GM13976 (cell line): ENCODE data around the gene LDLRAD1.
"Not testable (repeated sequence)": the region's sequence is repeated elsewhere in the genome, so short reads cannot be mapped to it uniquely, and the experiment has no call there.

Source experiments
- DNase-seq: peaks from one replicate; pipeline ENCODE4 v3.0.0; 2012; ENCODE audit warnings: low spot score
- in situ Hi-C: fragments of 300-500 bp; cut with MboI; formaldehyde crosslinking; loops from one replicate; pipeline ENCODE4 v1.12.0; 2022; ENCODE audit warnings: low sequenced_read_pairs, mixed read lengths, inconsistent platforms; ENCODE audit not compliant: unreplicated experiment
- TF ChIP-seq, protein P1 (sequence below): IDR thresholded peaks from 2 replicates; pipeline ENCODE4 v1.5.1; 2012; ENCODE audit warnings: borderline replicate concordance, mild to moderate bottlenecking; ENCODE audit not compliant: insufficient read depth; ENCODE audit errors: extremely low read depth, missing control alignments, control extremely low read depth

The LDLRAD1 gene

DNA sequence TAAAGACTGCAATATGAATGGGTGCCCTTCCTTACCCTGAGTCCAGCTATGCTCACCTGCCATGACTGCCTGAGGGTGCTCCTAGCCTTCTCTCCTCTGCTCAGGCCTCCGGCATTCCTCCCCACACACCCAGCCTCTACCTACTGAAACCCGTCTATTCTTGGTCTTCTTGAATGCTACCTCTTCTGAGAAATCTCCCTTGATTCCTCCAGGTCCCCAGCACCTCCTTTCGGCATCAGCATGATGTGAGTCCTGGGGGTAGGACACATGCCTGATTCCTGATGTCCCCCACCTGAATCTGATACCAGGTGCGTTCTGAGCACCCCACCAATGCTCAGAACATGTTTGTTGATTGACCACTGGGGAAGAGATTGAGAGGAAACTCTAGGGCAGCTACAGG is 8.6 kb downstream of the LDLRAD1 start:
- in situ Hi-C loops, result no loop called here
- TF ChIP-seq, protein P1, sequence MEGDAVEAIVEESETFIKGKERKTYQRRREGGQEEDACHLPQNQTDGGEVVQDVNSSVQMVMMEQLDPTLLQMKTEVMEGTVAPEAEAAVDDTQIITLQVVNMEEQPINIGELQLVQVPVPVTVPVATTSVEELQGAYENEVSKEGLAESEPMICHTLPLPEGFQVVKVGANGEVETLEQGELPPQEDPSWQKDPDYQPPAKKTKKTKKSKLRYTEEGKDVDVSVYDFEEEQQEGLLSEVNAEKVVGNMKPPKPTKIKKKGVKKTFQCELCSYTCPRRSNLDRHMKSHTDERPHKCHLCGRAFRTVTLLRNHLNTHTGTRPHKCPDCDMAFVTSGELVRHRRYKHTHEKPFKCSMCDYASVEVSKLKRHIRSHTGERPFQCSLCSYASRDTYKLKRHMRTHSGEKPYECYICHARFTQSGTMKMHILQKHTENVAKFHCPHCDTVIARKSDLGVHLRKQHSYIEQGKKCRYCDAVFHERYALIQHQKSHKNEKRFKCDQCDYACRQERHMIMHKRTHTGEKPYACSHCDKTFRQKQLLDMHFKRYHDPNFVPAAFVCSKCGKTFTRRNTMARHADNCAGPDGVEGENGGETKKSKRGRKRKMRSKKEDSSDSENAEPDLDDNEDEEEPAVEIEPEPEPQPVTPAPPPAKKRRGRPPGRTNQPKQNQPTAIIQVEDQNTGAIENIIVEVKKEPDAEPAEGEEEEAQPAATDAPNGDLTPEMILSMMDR, result no peak
- no peak for DNase-seq

DNA sequence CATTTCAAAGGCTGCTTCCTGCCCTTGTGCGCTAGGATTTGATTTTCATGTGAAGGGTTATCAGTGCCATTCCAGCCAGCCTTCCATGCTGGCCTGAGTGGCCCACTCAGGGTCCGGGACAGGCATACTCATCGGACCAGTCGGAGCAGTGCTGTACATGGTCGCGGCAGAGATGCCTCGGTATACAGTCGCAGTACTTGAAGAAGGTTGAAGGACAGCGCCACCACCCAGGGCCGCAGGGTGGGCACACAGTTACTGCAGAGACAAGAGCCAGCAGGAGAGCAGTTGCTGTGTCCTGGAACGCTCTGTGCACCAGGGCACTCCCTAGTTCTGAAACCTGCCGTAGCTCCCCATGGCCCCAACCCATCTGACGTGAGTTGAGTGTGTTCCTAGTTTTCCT is 9.1 kb downstream of the LDLRAD1 start:
- in situ Hi-C loops, result no loop called here
- TF ChIP-seq, protein P1, result no peak
- DNase-seq, result no peak

DNA sequence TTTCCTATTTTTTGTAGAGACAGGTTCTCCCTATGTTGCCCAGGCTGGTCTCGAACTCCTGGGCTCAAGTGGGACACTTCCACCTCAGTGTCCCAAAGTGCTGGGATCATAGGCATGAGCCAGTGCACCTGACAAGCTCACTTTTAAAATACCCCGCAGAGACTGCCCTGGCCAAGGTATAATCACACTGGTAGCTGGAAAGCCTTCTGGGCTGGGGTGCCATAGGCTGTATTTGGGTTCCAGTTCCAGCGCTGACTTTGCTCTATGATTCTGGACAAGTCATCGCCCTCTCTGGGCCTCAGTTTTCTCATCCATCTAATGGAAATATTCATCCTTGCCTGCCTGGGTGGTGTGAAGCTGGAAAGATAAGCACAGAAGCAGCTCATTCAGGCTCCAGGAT is 10.4 kb downstream of the LDLRAD1 start:
- DNase-seq, result no peak
- TF ChIP-seq, protein P1, result no peak

GRCh38 chr1:54006508-54006907 is 11.5 kb downstream of the LDLRAD1 start:
- DNase-seq, result no peak
- TF ChIP-seq, protein P1, result no peak
- in situ Hi-C loops, result no loop called here

More for the DNA sequence above, 10.4 kb downstream of the LDLRAD1 start:
- in situ Hi-C loops, result no loop called here

GRCh38 chr1:54004481-54005049 is 13.4 kb downstream of the LDLRAD1 start:
- in situ Hi-C loops, result no loop called here
- TF ChIP-seq, protein P1, result no peak

GRCh38 chr1:54003750-54004480 is 14.1 kb downstream of the LDLRAD1 start:
- in situ Hi-C loops, DNase-seq: not testable (repeated sequence)

More at GRCh38 chr1:54004481-54005049, 13.4 kb downstream of the LDLRAD1 start:
- DNase-seq, result no peak

GRCh38 chr1:54003249-54003646 is 14.7 kb downstream of the LDLRAD1 start:
- no peak for DNase-seq
- in situ Hi-C loops, result no loop called here
- TF ChIP-seq, protein P1, result no peak
